GM21381 (cell line): Measurements from ENCODE around the gene KCND2.

Source experiments
- ATAC-seq: cut with Tn5 transposase; IDR thresholded peaks from one replicate; pipeline ENCODE4 v1.9.1; 2021; ENCODE audit warnings: mild to moderate bottlenecking, moderate library complexity; ENCODE audit not compliant: unreplicated experiment

Gene KCND2

DNA sequence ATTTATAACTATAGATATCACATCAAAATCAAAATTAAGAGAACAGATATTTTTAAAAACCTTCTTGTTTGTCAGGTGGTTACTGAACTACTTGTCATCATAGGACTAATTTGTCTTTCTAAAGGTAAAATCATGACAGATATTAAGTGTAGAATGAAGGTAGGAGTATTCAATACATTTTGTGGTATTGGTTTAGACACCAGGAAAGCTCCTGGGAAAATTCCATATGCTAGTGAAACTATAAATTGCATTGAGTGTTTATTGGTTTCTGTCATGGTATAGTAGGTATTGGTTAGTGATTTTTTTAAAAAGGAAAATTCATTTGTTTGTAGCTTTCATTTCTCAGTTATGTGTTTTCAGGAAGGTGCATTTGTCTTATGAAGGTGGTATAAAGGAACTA, 132.7 kb downstream of the KCND2 start:
- ATAC-seq = no peak

GRCh38 chr7:120407010-120407409, 134.0 kb downstream of the KCND2 start:
- no peak for ATAC-seq

- peak; percentile 77 for ATAC-seq
Observed at GRCh38 chr7:120412139-120413050, 139.4 kb downstream of the KCND2 start.

DNA sequence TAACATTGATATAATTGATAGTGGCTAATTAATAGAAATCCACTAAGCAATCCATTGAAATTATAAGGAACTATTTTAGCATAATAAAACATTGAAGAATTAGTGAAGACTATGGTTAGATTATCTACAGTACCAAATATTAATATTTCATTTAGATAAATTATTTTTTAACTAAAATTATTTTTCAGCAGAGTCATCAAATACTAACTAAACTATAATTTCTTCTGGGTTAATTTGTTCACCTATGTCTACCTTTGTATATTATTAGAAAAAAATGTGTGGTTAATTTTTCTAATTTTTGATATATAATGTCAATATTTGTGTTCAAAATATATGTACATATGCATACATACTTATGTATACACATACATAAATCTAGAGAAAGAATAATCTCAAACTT, 140.2 kb downstream of the KCND2 start:
- no peak for ATAC-seq

DNA sequence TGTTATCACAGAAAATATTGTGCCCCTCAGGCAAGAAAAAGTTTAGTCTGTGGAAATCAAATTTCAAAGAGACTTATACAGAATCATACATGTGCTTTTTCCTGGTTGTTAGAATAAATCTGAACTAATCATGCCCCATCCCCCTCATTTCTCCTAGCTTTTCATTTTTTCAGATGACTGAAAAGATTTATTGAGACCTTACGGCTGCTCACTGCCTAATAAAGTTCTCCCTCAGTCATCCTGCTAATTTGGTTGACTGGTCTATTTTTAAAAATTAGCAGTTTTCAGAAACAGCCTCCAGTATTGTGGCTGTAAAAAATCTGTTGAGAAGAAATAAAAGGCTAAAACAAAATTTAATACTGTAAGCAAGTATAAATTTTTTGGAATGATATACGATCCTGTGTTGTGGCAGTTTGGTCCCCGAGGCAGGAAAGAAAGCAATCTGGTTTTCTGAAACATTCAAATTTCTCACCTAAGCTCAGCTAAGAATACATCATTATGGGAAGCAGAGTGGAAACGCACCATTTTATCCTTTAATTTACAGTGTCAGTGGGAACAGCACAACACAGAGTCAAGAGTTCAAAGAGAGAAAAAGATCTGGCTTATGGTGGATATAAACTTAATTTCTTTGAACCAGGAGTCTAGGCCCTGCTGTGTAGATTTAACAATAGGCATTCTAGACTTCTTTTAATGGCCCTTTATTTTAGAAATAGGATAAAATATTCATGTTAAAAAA, 144.4 kb downstream of the KCND2 start:
- no peak for ATAC-seq

DNA sequence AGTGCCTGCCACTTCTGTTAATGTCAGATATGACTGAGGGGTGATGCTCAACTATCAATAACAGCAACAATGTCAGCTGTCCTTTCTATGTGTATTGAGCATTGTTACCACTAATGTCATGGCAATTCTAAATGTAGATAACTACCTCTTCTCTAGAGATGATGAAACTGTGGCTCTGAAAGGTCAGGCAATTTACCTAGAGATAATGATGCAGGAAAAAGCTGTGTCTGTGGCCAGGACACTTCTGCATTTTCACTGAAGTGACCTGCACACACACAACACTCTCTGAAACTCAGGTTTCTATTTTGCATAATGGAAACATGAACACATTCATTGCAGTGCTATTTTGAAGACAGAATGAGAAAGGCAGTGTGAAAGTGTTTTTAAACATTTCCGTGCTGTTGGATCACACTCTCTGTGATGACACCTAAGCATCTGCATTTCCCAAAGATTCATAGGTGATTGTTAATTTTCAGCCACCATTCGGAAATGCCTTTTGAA, 148.2 kb downstream of the KCND2 start:
- ATAC-seq = peak; percentile 96

GRCh38 chr7:120431016-120431415, 158.0 kb downstream of the KCND2 start:
- no peak for ATAC-seq

DNA sequence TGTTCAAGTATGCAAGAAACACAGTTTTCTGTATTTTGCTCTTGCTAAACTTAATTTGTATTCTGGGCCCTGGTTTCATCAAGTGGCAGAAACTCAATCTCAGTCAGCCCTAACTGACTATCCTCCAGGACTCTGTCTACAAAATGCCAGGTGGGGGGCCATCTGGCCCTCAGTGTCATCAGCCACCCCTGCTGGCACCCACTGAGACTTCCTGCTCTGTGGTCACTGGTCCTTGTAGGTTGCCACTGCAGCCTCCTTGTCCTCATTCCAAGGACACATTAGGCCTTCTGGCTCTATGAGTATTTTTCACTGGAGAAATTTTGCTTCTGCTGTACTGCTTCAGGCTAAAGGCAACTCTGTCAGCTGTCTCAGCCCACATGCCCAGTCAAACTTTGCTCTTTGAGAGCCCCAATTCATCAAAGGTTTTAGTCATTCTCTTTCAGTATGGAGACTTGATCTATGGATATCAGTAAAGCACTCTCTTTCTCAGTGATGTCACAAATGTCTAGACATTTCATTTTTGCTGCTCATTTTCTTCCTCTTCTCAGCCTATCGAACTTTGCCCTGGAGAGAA, 163.6 kb downstream of the KCND2 start:
- no peak for ATAC-seq

GRCh38 chr7:120441850-120442249, 168.9 kb downstream of the KCND2 start:
- peak; percentile 93 for ATAC-seq

- no peak for ATAC-seq
Observed at GRCh38 chr7:120442838-120443237, 169.9 kb downstream of the KCND2 start.

GRCh38 chr7:120444650-120445049, 171.7 kb downstream of the KCND2 start:
- no peak for ATAC-seq

- no peak for ATAC-seq
Observed at GRCh38 chr7:120445276-120445675, 172.3 kb downstream of the KCND2 start.

GRCh38 chr7:120452665-120453064, 179.7 kb downstream of the KCND2 start:
- no peak for ATAC-seq

GRCh38 chr7:120456699-120457098, 183.7 kb downstream of the KCND2 start:
- ATAC-seq = no peak

GRCh38 chr7:120460949-120461348, 188.0 kb downstream of the KCND2 start:
- ATAC-seq = no peak

GRCh38 chr7:120462991-120463390, 190.0 kb downstream of the KCND2 start:
- no peak for ATAC-seq

DNA sequence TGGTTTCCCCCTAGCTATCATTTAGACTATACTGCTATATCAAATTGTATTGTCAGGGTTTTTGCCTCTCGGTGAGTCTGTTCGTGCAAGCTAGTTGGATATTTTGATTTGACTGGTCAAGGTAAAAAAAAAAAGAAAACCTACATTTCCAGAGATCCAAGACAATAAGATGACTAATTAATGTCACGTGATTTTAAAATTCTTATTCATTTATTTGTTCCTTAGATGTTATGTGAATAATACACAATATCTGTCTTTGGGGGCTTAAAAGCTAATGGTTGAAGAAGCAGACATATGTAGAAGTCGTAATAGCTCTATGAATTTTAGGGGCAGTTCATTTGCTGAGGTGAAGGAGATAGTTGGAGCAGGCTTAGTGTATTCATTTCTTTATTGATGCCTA, 191.1 kb downstream of the KCND2 start:
- ATAC-seq = no peak

DNA sequence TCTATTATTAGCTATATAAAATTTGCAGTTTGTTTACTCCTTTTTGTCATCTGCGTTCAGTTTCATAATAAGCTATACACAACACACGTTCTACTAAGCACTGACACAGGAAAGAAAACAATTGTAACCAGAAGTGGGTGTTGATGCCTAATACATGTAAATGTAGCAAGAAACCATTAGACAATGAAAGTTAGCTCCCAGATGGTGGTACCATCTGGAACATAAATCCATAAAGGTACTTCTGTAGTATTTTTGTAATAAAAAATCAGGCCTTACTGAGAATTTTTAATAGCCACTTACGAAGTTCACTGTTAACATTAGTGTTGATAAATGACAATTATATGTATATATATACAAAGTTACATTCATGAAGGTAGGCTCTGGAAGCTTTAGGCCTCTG, 194.7 kb downstream of the KCND2 start:
- ATAC-seq = no peak

DNA sequence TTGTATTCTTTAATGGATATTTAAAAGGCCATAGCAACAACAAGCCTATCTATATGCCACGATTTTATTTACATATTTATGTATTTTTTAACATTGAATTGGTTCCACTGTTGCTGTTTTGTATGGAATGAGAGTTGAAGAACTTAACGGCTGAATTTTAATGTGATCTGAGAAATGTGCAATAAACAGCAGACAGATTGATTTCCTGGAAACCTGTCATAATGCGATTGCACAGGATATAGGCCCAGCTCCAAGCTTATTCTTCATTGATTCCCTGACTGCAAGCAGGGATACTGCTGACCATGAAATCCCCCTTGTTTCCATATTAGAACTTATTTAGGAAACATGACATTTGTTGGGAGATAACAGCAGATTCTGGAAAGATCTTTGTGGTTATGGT, 195.6 kb downstream of the KCND2 start:
- ATAC-seq = no peak

DNA sequence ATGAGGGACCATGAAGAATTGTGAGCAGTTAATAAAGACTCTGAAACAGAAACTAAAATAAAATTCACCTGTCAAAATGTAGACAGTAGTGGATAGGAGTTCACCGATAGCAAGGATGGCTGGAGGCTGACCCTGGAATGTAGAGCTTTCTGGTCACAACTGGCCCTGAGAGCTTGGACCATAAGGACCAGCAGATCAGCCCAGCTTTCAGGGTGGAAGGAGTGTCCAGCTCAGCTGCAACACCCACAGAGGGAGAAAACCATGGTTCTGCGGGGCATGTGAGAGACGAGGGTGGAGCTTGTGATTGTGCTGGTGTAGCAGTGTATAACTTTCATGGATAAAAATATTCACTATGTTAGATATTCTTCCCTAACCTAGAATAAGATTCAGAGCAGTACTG, 199.9 kb downstream of the KCND2 start:
- ATAC-seq = no peak

DNA sequence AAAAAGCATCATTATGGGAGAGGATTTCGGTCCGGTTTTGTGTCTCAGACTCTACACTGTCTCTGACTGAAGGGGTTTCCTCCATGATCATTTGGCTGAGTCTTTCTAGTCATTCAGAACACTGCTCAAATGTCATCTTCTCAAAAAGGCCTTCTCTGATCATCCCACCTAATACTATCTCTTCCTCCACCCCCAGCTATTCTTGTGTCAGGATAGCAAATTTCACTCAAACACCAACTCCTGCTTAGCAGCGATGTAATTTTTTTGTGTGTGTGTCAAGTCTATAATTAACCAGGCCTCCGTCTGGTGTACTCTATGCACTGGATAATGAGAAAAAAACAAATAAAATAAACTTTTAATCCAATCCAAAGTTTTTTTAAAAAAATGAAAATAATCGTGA, 200.4 kb downstream of the KCND2 start:
- no peak for ATAC-seq

DNA sequence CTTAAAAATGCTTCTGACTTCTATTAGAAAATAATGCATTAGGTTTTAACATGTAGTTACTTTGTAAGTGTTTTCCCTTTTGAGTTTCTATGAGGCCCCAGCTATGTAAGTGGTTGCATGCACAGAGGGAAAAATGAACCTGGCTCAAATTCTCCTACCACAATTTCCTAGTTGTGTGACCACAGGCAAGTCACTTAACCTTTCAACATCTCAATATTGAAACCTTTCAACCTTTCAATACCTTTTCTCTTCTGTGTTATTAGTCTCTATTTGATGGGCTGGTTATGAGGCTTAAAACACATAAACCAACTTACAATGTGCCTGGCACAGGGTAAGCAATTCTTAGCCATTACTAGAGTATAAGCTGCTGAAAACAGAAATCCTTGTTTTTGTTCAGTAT, 203.0 kb downstream of the KCND2 start:
- peak; percentile 75 for ATAC-seq
